Astrocyte (in vitro differentiated cells and primary cell): Measurements from ENCODE around the gene SLC25A53. TPM values are rescaled to one million over a fixed set of nuclear protein-coding genes. Genes with fewer than 3 reads are reported as not detected.

ENCODE experiments used
- DNase-seq: peaks from one replicate; pipeline ENCODE4 v3.0.0-alpha.2; 2010; ENCODE audit warnings: low read depth
- FAIRE-seq: peaks from 2 replicates; lab custom pipeline; 2011; peaks lifted over from hg19 to GRCh38; lab: Jason Lieb, UNC
- H2AFZ ChIP-seq: 2 replicates; pipeline ENCODE4 v1.6.0; 2012; ENCODE audit warnings: low read depth, low read length, inconsistent platforms
- H3K27ac ChIP-seq: 2 replicates; pipeline ENCODE4 v1.5.1; 2011; ENCODE audit warnings: low read depth, low read length, inconsistent platforms
- H3K27me3 ChIP-seq: 2 replicates; pipeline ENCODE4 v1.6.0; 2011; ENCODE audit warnings: low read length, inconsistent platforms; ENCODE audit not compliant: insufficient read depth
- H3K36me3 ChIP-seq: 2 replicates; pipeline ENCODE4 v1.5.1; 2011; ENCODE audit warnings: low read length, inconsistent platforms; ENCODE audit not compliant: insufficient read depth
- H3K4me1 ChIP-seq: 2 replicates; pipeline ENCODE4 v1.5.1; 2011; ENCODE audit warnings: low read length, inconsistent platforms; ENCODE audit not compliant: insufficient read depth
- H3K4me2 ChIP-seq: 2 replicates; pipeline ENCODE4 v1.6.0; 2012; ENCODE audit warnings: low read length, inconsistent platforms
- H3K4me3 ChIP-seq: 2 replicates; pipeline ENCODE4 v1.5.1; 2011; ENCODE audit warnings: low read depth, mild to moderate bottlenecking, low read length, inconsistent platforms; ENCODE audit not compliant: insufficient read depth
- H3K79me2 ChIP-seq: 2 replicates; pipeline ENCODE4 v1.6.0; 2012; ENCODE audit warnings: mild to moderate bottlenecking, low read length, inconsistent platforms; ENCODE audit not compliant: insufficient read depth
- H3K9ac ChIP-seq: 2 replicates; pipeline ENCODE4 v1.6.0; 2012; ENCODE audit warnings: mild to moderate bottlenecking, low read length, inconsistent platforms
- H3K9me3 ChIP-seq: 2 replicates; pipeline ENCODE4 v1.5.1; 2012; ENCODE audit warnings: low read depth, mild to moderate bottlenecking, low read length, inconsistent platforms; ENCODE audit not compliant: insufficient read depth
- H4K20me1 ChIP-seq: 2 replicates; pipeline ENCODE4 v1.6.0; 2012; ENCODE audit warnings: low read length, inconsistent platforms; ENCODE audit not compliant: insufficient read depth
- H3K27ac Mint-ChIP-seq: one replicate; pipeline ENCODE4 v1.8.0; 2021; ENCODE audit warnings: mild to moderate bottlenecking, mixed read lengths; ENCODE audit not compliant: unreplicated experiment
- H3K27me3 Mint-ChIP-seq: one replicate; pipeline ENCODE4 v1.8.0; 2021; ENCODE audit warnings: low read depth, mixed read lengths; ENCODE audit not compliant: unreplicated experiment
- H3K36me3 Mint-ChIP-seq: one replicate; pipeline ENCODE4 v1.8.0; 2021; ENCODE audit warnings: low read depth, mixed read lengths; ENCODE audit not compliant: unreplicated experiment
- H3K4me1 Mint-ChIP-seq: one replicate; pipeline ENCODE4 v1.8.0; 2021; ENCODE audit warnings: low read depth, mixed read lengths; ENCODE audit not compliant: unreplicated experiment
- H3K4me3 Mint-ChIP-seq: one replicate; pipeline ENCODE4 v1.8.0; 2021; ENCODE audit warnings: mild to moderate bottlenecking, moderate library complexity, mixed read lengths; ENCODE audit not compliant: unreplicated experiment
- H3K9me3 Mint-ChIP-seq: one replicate; pipeline ENCODE4 v1.8.0; 2021; ENCODE audit warnings: mild to moderate bottlenecking, mixed read lengths; ENCODE audit not compliant: unreplicated experiment
- EZH2 ChIP-seq: IDR thresholded peaks from 2 replicates; pipeline ENCODE4 v1.6.1; 2012; ENCODE audit warnings: mild to moderate bottlenecking, low read length, inconsistent platforms; ENCODE audit not compliant: insufficient read depth
- total RNA-seq: library from RNA; stranded (reverse); gene quantifications from 2 replicates; pipeline ENCODE4 v1.2.1, GENCODE V29; 2021
- TF ChIP-seq, protein P1 (sequence below): IDR thresholded peaks from 2 replicates; pipeline ENCODE4 v1.5.1; 2011; ENCODE audit warnings: low read depth, mild to moderate bottlenecking, inconsistent platforms, low read length, moderate library complexity; ENCODE audit not compliant: insufficient read depth

The SLC25A53 gene
- total RNA-seq, 1 donor from 2014 or later = 5.3 TPM

DNA sequence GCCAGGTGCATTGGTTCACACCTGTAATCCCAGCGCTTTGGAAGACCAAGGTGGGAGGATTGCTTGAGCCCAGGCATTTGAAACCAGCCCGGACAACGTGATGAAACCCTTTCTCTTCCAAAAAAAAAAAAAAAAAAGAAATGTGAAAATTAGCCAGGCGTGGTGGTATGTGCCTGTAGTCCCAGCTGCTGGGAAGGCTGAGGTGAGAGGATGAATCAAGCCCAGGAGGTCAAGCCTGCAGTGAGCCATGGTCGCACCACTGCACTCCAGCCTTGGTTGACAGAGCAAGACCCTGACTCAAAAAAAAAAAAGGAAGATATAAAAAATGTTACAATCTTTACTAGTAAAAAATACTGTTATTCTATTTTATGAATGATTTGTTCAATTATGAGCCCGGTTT, 15.3 kb upstream of the SLC25A53 start:
- Histone ChIP-seq H2AFZ (no peak overlapping the region), H3K9me3 (no peaks in the 10 kb centered on the region), H3K4me3 (no peak overlapping the region), H3K27ac (no peak overlapping the region), H3K79me2 (peaks cover 75% of the 10 kb centered on the region), H3K4me2 (no peak overlapping the region), H3K36me3 (no peaks in the 10 kb centered on the region), H4K20me1 (peaks cover 32% of the 10 kb centered on the region), H3K27me3 (no peaks in the 10 kb centered on the region), H3K9ac (no peak overlapping the region), H3K4me1 (peaks cover 8% of the 10 kb centered on the region)
- H3K27ac Mint-ChIP-seq = no peak overlapping the region
- TF ChIP-seq EZH2 = no peak
- TF ChIP-seq, protein P1, sequence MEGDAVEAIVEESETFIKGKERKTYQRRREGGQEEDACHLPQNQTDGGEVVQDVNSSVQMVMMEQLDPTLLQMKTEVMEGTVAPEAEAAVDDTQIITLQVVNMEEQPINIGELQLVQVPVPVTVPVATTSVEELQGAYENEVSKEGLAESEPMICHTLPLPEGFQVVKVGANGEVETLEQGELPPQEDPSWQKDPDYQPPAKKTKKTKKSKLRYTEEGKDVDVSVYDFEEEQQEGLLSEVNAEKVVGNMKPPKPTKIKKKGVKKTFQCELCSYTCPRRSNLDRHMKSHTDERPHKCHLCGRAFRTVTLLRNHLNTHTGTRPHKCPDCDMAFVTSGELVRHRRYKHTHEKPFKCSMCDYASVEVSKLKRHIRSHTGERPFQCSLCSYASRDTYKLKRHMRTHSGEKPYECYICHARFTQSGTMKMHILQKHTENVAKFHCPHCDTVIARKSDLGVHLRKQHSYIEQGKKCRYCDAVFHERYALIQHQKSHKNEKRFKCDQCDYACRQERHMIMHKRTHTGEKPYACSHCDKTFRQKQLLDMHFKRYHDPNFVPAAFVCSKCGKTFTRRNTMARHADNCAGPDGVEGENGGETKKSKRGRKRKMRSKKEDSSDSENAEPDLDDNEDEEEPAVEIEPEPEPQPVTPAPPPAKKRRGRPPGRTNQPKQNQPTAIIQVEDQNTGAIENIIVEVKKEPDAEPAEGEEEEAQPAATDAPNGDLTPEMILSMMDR = no peak
- no peaks in the 10 kb centered on the region for H3K27me3 Mint-ChIP-seq
- H3K36me3 Mint-ChIP-seq = peaks cover 2% of the 10 kb centered on the region
- no peak overlapping the region for H3K4me3 Mint-ChIP-seq
- DNase-seq (no peak), FAIRE-seq (no peak)
- H3K9me3 Mint-ChIP-seq = no peaks in the 10 kb centered on the region
- H3K4me1 Mint-ChIP-seq = peaks cover 16% of the 10 kb centered on the region

DNA sequence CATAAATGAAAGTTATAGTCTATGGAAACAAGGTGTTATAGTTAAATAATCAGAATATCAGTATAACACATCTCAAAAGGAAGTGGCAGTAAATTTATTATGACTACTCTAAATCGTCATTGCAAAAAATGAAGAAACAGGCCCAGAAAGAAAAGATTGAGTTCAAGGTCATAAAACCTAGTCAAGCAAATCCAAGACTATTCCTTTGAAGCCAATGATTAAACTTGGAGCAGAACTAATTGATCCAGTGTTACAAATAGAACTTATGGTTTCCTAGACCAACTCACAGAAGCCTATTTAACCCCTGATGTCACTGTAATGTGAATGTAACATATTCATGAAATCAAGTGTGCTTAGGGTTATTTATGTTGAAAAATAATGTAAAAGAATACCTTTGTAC, 11.3 kb upstream of the SLC25A53 start:
- H3K27me3 ChIP-seq = no peaks in the 10 kb centered on the region
- H3K4me1 ChIP-seq = peaks cover 11% of the 10 kb centered on the region
- H3K27ac Mint-ChIP-seq = no peak overlapping the region
- no peaks in the 10 kb centered on the region for H3K9me3 ChIP-seq
- no peak overlapping the region for H3K27ac ChIP-seq
- no peak overlapping the region for H2AFZ ChIP-seq
- peaks cover 30% of the 10 kb centered on the region for H4K20me1 ChIP-seq
- no peaks in the 10 kb centered on the region for H3K36me3 Mint-ChIP-seq
- H3K9me3 Mint-ChIP-seq = no peaks in the 10 kb centered on the region
- no peak for DNase-seq
- TF ChIP-seq, protein P1 = no peak
- TF ChIP-seq EZH2 = no peak
- peak overlapping the region; percentile 83 for H3K4me3 ChIP-seq
- H3K4me1 Mint-ChIP-seq = peaks cover 12% of the 10 kb centered on the region
- H3K27me3 Mint-ChIP-seq = no peaks in the 10 kb centered on the region
- peaks cover 54% of the 10 kb centered on the region for H3K79me2 ChIP-seq
- H3K9ac ChIP-seq = peak overlapping the region; percentile 88
- peak overlapping the region; percentile 91 for H3K4me3 Mint-ChIP-seq
- peak; percentile 95 for FAIRE-seq
- H3K36me3 ChIP-seq = no peaks in the 10 kb centered on the region
- H3K4me2 ChIP-seq = peak overlapping the region; percentile 90

DNA sequence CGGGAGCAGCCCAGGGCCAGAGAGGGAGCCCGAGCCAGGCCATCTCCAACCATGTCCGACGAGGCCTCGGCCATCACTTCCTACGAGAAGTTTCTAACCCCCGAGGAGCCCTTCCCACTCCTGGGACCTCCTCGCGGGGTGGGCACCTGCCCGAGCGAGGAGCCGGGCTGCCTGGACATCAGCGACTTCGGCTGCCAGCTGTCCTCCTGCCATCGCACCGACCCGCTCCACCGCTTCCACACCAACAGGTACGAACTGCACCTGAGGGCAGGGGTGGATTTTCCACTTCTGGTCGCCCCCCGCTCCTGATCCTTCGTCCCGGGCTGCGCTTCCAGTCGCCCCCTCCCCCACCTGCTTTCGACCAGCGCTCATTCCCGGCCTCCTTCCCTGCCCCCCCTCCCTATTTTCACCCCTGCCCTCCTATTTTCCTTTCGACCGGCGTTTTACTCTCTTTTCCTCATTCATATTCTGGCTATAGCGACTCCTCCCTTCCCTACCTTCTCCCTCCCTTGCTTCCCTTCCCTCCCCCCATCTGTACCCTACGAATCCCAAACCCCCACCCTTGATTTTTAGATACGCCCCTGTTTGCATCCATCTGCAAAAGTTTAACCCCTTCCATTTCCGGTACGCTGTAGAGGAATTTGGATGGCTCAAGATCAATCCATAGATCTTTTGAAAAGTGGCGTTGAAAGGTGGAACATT, 10.1 kb upstream of the SLC25A53 start:
- Mint-ChIP-seq H3K27me3 (no peaks in the 10 kb centered on the region), H3K36me3 (no peaks in the 10 kb centered on the region), H3K4me1 (peaks cover 9% of the 10 kb centered on the region), H3K27ac (no peak overlapping the region), H3K9me3 (no peaks in the 10 kb centered on the region), H3K4me3 (peak overlapping the region; percentile 91)
- Histone ChIP-seq H3K9ac (peak overlapping the region; percentile 88), H4K20me1 (peaks cover 30% of the 10 kb centered on the region), H3K27ac (peak overlapping the region; percentile 62), H3K4me2 (peak overlapping the region; percentile 90), H3K27me3 (no peaks in the 10 kb centered on the region), H2AFZ (peak overlapping the region; percentile 60), H3K36me3 (no peaks in the 10 kb centered on the region), H3K4me1 (peaks cover 11% of the 10 kb centered on the region), H3K4me3 (peak overlapping the region; percentile 83), H3K9me3 (no peaks in the 10 kb centered on the region), H3K79me2 (peaks cover 52% of the 10 kb centered on the region)
- no peak for TF ChIP-seq EZH2
- TF ChIP-seq, protein P1 = no peak
- peak; percentile 13 for FAIRE-seq
- no peak for DNase-seq
